ENCODE measurements around the gene POLRMT.

GRCh38 chr19:651991-652390 lies 18.7 kb upstream of the POLRMT start:
- TF ChIP-seq CTCF (conservative IDR thresholded peaks at IDR 0.05 in 1 of 2, IDR thresholded peaks at IDR 0.05 in 1 of 2; ENCODE audit: low read depth in 1 of 2, low read length in 2 of 2) (no peak), EZH2 (IDR thresholded peaks at IDR 0.05; ENCODE audit: low read length, missing control alignments) (no peak)
